Activated B cell treated with CpG ODN at 0.5 μM for 24 hours (primary cell): ENCODE results near the gene ZNF853. TPM values are rescaled to one million over a fixed set of nuclear protein-coding genes. Genes with fewer than 3 reads are reported as not detected.

ENCODE experiments used
- ATAC-seq: fragments of 200-7000 bp; cut with Tn5 transposase; one replicate; pipeline ENCODE4 v1.10.0; 2021; ENCODE audit warnings: low read depth, mild to moderate bottlenecking, moderate library complexity
- CTCF ChIA-PET: fragments of 350-600 bp; sonication (Branson Sonifier 250); formaldehyde crosslinking; loops from one replicate; lab custom pipeline; 2021; ENCODE audit warnings: antibody characterized with exemption; lab: Charles Lee
- POLR2A ChIA-PET: fragments of 350-600 bp; sonication (Branson Sonifier 250); formaldehyde crosslinking; loops from one replicate; lab custom pipeline; 2021; ENCODE audit warnings: antibody characterized with exemption; lab: Charles Lee
- DNase-seq: peaks from one replicate; pipeline ENCODE4 v3.0.0; 2022
- H3K27ac Mint-ChIP-seq: one replicate; pipeline ENCODE4 v1.8.0; 2020; ENCODE audit warnings: mixed read lengths
- H3K27me3 Mint-ChIP-seq: one replicate; pipeline ENCODE4 v1.8.0; 2021; ENCODE audit warnings: mixed read lengths
- H3K36me3 Mint-ChIP-seq: one replicate; pipeline ENCODE4 v1.8.0; 2021; ENCODE audit warnings: low read depth, mixed read lengths
- H3K4me1 Mint-ChIP-seq: one replicate; pipeline ENCODE4 v1.8.0; 2021; ENCODE audit warnings: mixed read lengths
- H3K4me3 Mint-ChIP-seq: one replicate; pipeline ENCODE4 v1.8.0; 2020; ENCODE audit warnings: mild to moderate bottlenecking, mixed read lengths
- H3K9me3 Mint-ChIP-seq: one replicate; pipeline ENCODE4 v1.8.0; 2020; ENCODE audit warnings: mixed read lengths
- intact Hi-C: fragments of 100-400 bp; cut with micrococcal nuclease; formaldehyde crosslinking; loops from one replicate; pipeline ENCODE4 v1.15.1; 2024
- total RNA-seq: library from RNA; stranded (reverse); gene quantifications from 2 replicates; pipeline ENCODE4 v1.2.3, GENCODE V29; 2022
- TF ChIP-seq, protein P1 (sequence below): fragments of 200-600 bp; IDR thresholded peaks from one replicate; pipeline ENCODE4 v1.8.0; 2022; ENCODE audit warnings: antibody characterized with exemption, mild to moderate bottlenecking

ZNF853 gene
- total RNA-seq, 1 donor from 2014 or later, result 2.8 TPM

- Mint-ChIP-seq H3K27me3 (no peaks in the 10 kb centered on the region), H3K4me3 (no peak overlapping the region), H3K36me3 (peaks cover 62% of the 10 kb centered on the region), H3K4me1 (no peaks in the 10 kb centered on the region), H3K27ac (no peak overlapping the region), H3K9me3 (no peaks in the 10 kb centered on the region)
- peak; percentile 7 for DNase-seq
- intact Hi-C loops, result no loop called here
- TF ChIP-seq, protein P1, sequence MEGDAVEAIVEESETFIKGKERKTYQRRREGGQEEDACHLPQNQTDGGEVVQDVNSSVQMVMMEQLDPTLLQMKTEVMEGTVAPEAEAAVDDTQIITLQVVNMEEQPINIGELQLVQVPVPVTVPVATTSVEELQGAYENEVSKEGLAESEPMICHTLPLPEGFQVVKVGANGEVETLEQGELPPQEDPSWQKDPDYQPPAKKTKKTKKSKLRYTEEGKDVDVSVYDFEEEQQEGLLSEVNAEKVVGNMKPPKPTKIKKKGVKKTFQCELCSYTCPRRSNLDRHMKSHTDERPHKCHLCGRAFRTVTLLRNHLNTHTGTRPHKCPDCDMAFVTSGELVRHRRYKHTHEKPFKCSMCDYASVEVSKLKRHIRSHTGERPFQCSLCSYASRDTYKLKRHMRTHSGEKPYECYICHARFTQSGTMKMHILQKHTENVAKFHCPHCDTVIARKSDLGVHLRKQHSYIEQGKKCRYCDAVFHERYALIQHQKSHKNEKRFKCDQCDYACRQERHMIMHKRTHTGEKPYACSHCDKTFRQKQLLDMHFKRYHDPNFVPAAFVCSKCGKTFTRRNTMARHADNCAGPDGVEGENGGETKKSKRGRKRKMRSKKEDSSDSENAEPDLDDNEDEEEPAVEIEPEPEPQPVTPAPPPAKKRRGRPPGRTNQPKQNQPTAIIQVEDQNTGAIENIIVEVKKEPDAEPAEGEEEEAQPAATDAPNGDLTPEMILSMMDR, result no peak
- no peak for ATAC-seq
- ChIA-PET POLR2A (no interaction called here), CTCF (no interaction called here)
These were observed 36.5 kb downstream of the ZNF853 start for GRCh38 chr7:6651851-6652445.

- ATAC-seq, result no peak
- TF ChIP-seq, protein P1, result no peak
- H3K27ac Mint-ChIP-seq, result no peak overlapping the region
- intact Hi-C loops, result no loop called here
- no peaks in the 10 kb centered on the region for H3K9me3 Mint-ChIP-seq
- no peak for DNase-seq
- no peaks in the 10 kb centered on the region for H3K27me3 Mint-ChIP-seq
- peaks cover 57% of the 10 kb centered on the region for H3K36me3 Mint-ChIP-seq
- POLR2A ChIA-PET, result no interaction called here
- no peaks in the 10 kb centered on the region for H3K4me1 Mint-ChIP-seq
- no peak overlapping the region for H3K4me3 Mint-ChIP-seq
- CTCF ChIA-PET, result no interaction called here
These were observed 37.1 kb downstream of the ZNF853 start for GRCh38 chr7:6652446-6653011.

- intact Hi-C loops, result no loop called here
These were observed 37.9 kb downstream of the ZNF853 start for GRCh38 chr7:6653071-6654003.

DNA sequence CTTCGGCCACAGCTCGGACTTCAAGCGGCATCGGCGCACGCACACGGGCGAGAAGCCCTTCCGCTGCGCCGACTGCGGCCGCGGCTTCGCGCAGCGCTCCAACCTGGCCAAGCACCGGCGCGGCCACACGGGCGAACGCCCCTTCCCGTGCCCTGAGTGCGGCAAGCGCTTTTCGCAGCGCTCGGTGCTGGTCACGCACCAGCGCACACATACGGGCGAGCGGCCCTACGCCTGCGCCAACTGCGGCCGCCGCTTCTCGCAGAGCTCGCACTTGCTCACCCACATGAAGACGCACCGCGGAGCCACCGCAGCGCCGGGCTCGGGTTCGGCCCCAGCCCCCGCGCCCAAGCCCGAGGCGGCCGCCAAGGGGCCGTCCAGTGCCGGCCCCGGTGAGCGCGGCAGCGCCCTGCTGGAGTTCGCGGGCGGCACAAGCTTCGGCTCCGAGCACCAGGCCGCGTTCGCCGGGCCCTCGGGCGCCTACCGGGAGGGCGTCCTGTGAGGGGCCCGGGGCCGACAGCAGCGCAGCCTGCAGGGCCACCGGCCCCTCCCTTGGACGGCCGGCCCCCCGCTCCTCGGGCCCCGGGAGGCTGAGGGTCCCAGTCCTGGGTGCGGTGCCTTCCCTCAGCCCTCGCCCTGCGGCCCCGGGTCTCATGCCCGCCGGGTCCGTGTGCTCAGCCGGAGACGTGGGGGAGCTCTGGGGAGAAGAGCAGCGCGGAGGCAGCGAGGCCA lies 38.9 kb downstream of the ZNF853 start:
- intact Hi-C loops, result no loop called here
- ChIA-PET CTCF (no interaction called here), POLR2A (no interaction called here)
- TF ChIP-seq, protein P1, result no peak
- Mint-ChIP-seq H3K27me3 (no peaks in the 10 kb centered on the region), H3K36me3 (peaks cover 40% of the 10 kb centered on the region), H3K4me3 (no peak overlapping the region), H3K27ac (no peak overlapping the region), H3K4me1 (no peaks in the 10 kb centered on the region), H3K9me3 (no peaks in the 10 kb centered on the region)
- ATAC-seq (no peak), DNase-seq (no peak)

More at GRCh38 chr7:6653071-6654003, 37.9 kb downstream of the ZNF853 start:
- H3K27ac Mint-ChIP-seq, result no peak overlapping the region
- ATAC-seq, result no peak
- H3K27me3 Mint-ChIP-seq, result no peaks in the 10 kb centered on the region
- H3K4me1 Mint-ChIP-seq, result no peaks in the 10 kb centered on the region
- no peak for DNase-seq
- ChIA-PET POLR2A (no interaction called here), CTCF (no interaction called here)
- TF ChIP-seq, protein P1, result no peak
- H3K9me3 Mint-ChIP-seq, result no peaks in the 10 kb centered on the region
- peaks cover 49% of the 10 kb centered on the region for H3K36me3 Mint-ChIP-seq
- no peak overlapping the region for H3K4me3 Mint-ChIP-seq
